Forelimb muscle (tissue), 1 donor: Measurements from ENCODE around the gene LHX4. TPM values are rescaled to one million over a fixed set of nuclear protein-coding genes. Genes with fewer than 3 reads are reported as not detected.

Source experiments
- DNase-seq: peaks from one replicate; pipeline ENCODE4 v3.0.0-alpha.2; 2013; ENCODE audit warnings: low read depth
- polyA plus RNA-seq: library from polyadenylated mRNA; unstranded; fragments of 120-200 nt; gene quantifications from one replicate; pipeline ENCODE4 v1.2.1, GENCODE V29; 2013; ENCODE audit not compliant: insufficient read length

Gene LHX4
- polyA plus RNA-seq, 1 donor = 1.4 TPM

DNA sequence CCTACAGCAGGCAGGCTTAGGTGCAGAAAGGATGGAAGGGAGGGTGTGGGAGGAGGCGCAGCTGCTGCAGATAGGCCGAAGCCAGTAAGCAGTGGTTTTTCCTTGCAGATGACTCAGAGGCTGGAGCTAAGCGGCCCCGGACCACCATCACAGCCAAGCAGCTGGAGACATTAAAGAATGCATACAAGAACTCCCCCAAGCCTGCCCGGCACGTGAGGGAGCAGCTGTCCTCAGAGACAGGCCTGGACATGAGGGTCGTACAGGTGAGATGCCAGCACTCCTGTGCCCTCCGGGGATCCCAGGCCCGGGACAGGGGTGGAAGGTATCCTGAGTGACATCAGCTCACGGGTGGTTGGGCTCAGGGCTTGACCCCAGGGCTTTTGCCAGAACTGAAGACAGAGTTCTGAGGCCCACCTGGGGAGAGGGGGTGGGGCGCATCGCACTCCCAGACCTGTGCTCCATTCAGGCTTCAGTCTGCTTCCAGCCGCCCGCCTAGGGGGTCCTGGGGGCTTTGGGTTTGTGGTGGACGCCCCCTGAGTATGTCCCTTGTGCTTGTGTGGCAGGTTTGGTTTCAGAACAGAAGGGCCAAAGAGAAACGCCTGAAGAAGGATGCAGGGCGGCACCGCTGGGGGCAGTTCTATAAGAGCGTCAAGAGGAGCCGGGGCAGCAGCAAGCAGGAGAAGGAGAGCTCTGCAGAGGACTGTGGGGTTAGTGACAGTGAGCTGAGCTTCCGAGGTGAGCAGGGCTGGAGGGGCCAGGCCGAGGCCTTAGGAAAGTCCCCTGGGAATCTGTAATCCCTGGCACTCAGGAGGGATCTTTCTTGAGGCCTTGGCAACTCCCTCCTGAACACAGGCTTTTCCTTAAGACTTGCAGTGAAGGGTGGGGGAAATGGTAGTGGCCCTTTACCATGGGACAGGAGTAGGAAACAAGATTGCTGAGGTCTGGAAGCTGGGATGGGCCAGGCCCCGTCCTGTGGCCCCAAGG is 41.5 kb downstream of the LHX4 start:
- DNase-seq = peak; percentile 22

DNA sequence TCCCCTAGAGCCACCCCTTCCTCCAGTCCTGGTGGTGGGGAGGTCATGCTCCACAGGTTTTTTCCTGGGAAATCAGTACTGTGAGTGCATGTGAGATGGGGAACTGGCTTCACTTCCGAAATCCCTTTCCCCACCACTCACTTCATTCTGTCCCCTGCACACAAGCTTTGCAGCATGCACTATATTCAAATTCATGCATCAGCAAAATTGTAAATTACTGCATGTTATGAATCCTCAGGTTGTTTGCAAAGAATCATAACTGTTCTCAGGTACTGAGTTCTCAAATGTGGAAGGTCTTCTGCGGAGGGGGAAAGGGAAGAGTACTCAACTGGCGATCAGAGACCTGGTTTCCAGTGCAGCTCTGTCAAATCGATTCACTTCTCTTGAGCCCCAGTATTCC is 42.3 kb downstream of the LHX4 start:
- no peak for DNase-seq

- DNase-seq = no peak
These were observed 43.0 kb downstream of the LHX4 start for GRCh38 chr1:180273066-180273465.

GRCh38 chr1:180274221-180274620 is 44.2 kb downstream of the LHX4 start:
- no peak for DNase-seq

DNA sequence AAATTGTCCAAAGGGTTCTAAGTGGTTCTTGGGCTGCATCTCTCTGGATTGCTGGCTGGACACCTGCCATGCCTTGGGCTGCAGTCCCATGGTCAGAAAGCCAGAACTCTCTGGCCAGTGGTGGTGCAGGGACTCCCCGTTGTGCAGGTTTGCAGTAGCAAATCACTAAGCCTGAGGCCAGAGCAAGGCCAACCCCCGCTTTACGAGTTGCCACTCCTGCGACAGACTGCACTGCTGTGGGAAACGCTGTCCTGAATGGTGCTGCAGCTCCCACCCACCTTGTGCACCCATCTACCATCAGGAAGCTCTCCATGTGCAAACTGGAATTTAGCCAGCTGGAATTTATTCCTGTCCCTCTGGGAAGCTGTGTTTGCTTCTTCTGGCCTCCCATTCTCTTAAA is 45.7 kb downstream of the LHX4 start:
- DNase-seq = no peak

GRCh38 chr1:180277476-180278193 is 47.6 kb downstream of the LHX4 start:
- DNase-seq = no peak

- DNase-seq = no peak
These were observed 48.1 kb downstream of the LHX4 start for GRCh38 chr1:180278194-180278515.

GRCh38 chr1:180278596-180279395 is 48.7 kb downstream of the LHX4 start:
- DNase-seq = no peak

DNA sequence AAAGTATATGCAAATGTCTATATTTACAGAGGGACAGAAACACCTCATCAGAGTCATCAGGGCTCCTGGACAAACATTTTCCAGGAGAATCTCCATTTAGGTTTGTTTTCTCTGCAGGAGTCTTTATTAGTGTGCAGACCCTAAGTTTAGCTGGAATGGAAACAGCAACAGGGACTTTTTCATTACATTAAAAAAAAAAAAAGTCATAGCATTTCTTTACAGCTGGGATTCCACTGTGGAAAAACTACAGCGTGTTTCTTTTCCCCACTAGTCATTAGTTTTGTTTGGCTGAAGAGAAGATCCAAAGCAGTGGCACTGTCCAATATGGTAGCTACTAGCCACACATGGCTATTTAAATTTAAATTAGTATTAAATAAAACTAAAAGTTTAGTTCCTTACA is 49.6 kb downstream of the LHX4 start:
- DNase-seq = no peak

GRCh38 chr1:180280617-180281016 is 50.6 kb downstream of the LHX4 start:
- no peak for DNase-seq

DNA sequence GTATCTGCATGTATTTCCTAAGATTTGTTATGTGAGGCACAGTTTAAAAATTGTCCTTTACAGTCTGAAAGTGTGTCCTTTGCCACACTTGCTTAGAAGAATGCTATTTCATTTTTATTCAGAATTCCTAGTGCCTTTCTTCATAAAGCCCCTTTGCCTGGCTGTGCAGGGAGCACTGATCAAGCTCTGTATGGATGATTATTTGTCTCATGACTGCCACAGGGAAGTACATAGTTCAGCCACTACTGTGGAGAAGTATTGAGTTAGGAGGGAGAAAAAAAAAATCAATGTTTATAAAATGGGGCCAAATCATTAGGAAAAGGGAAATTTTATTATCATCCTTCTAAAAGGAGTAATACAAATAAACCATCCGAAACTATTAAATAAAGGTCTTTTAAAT is 51.4 kb downstream of the LHX4 start:
- no peak for DNase-seq

GRCh38 chr1:180282401-180283044 is 52.5 kb downstream of the LHX4 start:
- DNase-seq = no peak

GRCh38 chr1:180283098-180283497 is 53.0 kb downstream of the LHX4 start:
- no peak for DNase-seq

DNA sequence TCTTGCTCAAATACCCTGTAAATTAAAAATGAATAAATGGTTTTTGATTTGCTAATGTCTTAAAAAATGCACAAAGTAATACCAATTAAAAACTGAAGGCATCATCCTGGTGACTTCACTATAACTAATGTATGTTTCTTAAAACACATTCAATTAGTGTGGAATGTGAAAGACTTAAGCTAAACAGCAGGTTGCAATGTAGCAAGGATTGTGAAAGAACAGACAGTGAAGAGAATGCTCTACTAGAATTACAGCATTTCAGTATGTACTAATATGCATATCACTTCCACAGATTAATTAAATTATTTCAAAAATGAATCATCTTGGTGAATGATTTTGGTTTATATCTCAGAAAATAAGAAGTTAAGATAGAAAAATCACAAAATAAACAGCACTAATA is 56.4 kb downstream of the LHX4 start:
- DNase-seq = no peak

- DNase-seq = no peak
These were observed 58.1 kb downstream of the LHX4 start for GRCh38 chr1:180287988-180288705.

DNA sequence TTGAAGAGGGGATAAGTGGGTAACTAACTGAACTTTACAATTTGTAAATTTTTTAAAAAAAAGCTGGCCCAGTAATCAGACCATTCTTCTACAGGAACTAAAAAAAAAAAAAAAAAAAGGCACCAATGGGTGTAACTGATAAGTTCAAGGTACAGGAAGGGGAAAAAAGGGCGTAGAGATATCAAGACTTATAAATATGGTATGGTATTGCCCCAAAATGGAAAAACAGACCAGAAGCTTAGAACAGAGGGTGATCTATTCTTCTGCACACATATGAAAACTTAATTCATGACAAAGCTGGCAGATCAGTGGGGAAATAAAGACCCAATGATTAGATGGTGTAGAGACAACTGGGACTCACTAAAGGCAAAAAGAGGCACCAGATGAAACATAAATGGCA is 58.9 kb downstream of the LHX4 start:
- no peak for DNase-seq

GRCh38 chr1:180290265-180291001 is 60.4 kb downstream of the LHX4 start:
- no peak for DNase-seq

GRCh38 chr1:180291004-180291403 is 60.9 kb downstream of the LHX4 start:
- DNase-seq = no peak

DNA sequence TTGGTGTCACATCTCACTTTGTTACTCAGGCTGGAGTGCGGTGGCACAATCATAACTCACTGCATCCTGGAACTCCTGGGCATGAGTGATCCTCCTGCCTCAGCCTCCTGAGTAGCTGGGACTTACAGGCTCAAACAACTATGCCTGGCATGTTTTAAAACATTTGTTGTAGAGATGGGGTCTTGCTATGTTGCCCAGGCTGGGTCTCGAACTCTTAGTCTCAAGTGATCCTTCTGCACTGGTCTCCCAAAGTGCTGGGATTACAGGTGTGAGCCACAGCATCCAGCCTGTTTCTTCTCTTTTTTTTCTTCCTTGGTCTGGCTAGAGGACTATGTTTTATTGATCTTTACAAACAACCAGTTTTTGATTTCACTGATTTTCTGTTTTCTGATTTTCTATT is 64.6 kb downstream of the LHX4 start:
- DNase-seq = no peak

GRCh38 chr1:180295999-180296398 is 65.9 kb downstream of the LHX4 start:
- no peak for DNase-seq
